ENCODE data around the gene OR2A12.

GRCh38 chr7:144050093-144050492, 36.0 kb upstream of the OR2A12 start:
- TF ChIP-seq POLR2A (IDR thresholded peaks at IDR 0.05; ENCODE audit: low read length), result no peak
- TF ChIP-seq GATA1 (IDR thresholded peaks at IDR 0.05; ENCODE audit: low read depth, low read length), result no peak

All from erythroblast (primary cell).